NCI-H1930 (cell line): ENCODE measurements around the gene TMEM134.

Source experiments
- DNase-seq, 2 experiments: peaks; one replicate each; lab custom pipeline; 2025; lab: John Stamatoyannopoulos, UW

Gene TMEM134

GRCh38 chr11:67422891-67423290 lies 46.2 kb downstream of the TMEM134 start:
- no peak for DNase-seq

DNA sequence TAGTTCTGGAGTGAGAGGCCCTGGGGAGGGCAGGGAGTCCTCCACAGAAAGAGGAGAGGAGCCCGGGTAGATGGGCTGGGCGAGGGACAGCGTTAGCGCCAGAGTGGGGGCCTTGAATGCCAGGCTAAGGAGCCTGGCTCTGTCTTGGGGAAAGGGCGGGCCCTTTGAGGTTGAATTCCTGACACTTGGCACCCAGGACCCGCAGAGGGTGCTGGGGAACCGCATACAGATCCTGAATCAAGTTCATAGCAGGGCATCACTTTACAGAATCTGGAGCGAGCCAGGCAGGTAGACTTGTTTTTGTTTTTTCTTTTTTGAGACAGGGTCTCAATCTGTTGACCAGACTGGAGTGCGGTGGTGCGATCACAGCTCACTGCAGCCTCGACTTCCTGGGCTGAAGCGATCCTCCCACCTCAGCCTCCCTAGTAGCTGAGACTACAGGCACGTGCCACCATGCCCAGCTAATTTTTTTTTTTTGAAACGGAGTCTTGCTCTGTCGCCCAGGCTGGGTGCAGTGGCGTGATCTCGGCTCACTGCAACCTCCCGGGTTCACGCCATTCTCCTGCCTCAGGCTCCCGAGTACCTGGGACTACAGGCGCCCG lies 47.5 kb downstream of the TMEM134 start:
- no peak for DNase-seq

DNA sequence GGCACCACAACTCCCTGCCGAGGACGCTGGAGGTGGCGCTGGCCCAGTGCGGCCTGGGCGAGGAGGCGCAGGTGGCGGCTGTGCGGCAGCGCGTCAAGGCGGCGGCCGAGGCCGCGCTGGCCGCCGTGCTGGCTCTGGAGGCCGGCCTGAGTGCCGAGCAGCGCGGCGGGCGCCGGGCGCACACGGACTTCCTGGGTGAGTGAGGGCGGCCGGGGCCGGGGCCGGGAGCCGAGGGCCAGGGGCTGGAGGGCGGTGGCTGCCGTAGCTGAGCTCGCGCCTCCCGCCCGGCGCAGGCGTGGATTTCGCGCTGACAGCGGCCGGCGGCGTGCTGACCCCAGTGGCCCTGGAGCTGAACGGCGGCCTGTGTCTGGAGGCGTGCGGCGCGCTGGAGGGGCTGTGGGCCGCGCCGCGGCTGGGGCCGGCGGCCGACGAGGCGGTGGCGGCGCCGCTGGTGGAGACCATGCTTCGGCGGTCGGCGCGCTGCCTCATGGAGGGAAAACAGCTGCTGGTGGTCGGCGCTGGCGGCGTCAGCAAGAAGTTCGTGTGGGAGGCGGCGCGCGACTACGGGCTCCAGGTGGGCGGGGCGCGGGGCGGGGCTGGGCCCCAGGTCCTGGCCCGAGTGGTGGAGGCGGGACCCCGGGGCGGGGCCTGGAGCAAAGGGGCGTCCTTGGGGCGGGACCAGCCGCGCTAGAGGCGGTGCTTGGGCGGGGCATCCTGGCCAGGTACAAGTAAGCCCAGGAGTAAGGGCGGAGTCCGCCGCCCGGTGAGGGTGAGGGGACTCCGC lies 48.2 kb downstream of the TMEM134 start:
- peak; percentile 89 to 90 for DNase-seq

DNA sequence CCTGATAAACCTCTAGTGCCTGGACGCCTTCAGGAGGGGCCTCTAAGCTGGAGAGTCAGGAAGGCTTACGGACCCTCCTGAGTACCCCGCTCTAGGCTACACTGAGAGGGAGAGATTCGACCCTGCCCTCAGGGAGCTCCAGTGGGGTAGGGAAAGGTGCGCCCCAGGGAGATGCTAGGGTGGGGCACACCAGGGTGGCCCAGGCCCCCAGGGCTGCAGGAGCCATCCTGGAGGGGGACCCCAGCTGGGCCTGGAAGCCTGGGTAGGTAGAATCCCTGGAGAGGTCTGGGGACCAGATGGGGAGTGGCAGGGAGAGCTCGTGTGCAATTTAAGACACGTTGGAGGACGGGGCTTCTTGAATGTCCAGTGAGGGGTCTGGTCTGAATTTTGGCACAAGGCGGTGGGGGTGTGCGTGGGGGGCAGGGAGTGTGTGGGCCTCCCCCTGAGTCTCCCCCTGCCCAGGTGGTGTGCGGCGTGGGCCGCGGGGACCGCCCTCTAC lies 48.9 kb downstream of the TMEM134 start:
- no peak for DNase-seq

GRCh38 chr11:67419325-67420049 lies 49.6 kb downstream of the TMEM134 start:
- DNase-seq: no peak

DNA sequence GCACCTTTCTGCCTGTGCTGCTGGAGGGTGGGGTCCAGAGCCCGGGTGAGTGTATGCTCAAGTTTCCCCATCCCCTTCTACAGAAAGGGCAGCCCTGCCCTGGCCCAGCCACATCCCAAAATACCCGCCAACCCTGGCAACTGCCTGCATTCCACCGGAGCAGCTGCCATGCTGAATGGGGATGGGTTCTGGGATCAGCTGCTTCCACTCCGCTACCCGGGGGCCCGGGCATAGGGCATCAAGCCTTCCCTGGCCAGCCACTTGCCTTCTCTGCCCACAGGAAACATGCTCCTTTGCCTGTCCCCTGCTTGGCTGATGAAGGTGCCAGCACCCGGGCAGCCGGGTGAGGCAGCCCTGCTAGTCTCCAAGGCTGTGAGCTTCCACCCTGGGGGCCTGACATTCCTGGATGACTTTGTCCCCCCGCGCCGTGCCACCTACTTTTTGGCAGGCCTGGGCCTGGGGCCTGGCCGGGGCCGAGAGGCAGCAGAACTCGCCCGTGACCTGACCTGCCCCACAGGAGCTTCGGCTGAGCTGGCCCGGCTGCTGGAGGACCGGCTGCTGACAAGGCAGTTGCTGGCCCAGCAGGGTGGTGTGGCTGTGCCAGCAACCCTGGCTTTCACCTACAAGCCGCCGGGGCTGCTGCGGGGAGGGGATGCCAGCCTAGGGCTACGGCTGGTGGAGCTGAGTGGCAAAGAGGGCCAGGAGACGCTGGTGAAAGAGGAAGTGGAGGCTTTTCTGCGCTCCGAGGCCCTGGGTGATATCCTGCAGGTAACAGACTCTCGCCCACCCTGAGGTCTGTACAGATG lies 50.4 kb downstream of the TMEM134 start:
- no peak for DNase-seq

GRCh38 chr11:67417425-67417824 lies 51.6 kb downstream of the TMEM134 start:
- no peak for DNase-seq

GRCh38 chr11:67416416-67417335 lies 52.4 kb downstream of the TMEM134 start:
- DNase-seq: no peak

- no peak for DNase-seq
Observed at GRCh38 chr11:67415501-67416304, 53.3 kb downstream of the TMEM134 start, which contains the start of gene CARNS1. TSS of gene CARNS1 (plus strand) at chr11:67415678. CDS start at chr11:67416200, 522 bp downstream.

GRCh38 chr11:67413266-67413849 lies 55.7 kb downstream of the TMEM134 start:
- DNase-seq: no peak

DNA sequence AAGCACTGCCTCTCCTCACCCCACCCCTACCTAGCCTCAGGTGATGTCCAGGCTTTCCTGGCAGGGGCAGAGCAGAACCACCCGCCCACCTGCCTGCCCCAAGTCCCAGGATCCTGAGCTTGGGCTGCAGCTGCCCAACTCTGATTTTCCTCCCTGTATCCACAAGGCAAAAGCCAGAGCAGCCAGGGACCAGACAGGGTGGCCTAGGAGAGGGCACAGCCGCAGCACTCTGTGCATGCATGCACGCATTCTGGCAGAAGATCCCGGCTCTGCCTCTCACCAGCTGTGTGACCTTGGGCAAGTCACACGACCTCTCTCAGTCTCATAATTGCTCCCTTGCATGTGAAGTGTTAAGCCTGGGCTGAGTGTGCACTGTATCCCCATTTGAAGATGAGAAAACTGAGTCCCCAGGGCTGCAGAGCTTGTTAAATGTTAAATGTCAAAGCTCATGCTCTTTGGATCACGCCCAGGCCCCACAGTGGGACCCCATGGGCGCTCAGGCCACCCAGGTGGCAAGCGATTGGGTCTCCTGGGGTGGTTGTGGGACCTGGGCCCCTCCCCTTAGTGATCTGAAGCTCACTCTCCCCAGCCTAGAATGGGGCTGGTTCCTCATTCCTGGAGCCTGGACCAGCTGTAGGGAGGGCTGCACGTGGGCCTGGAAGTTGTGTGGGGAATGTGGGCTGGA lies 56.4 kb downstream of the TMEM134 start:
- DNase-seq: no peak

GRCh38 chr11:67411785-67412152 lies 57.3 kb downstream of the TMEM134 start:
- no peak for DNase-seq
